WTC11 (cell line): Measurements from ENCODE around the gene RNF126. TPM values are rescaled to one million over a fixed set of nuclear protein-coding genes. Genes with fewer than 3 reads are reported as not detected.

ENCODE experiments used
- ATAC-seq: fragments of 200-7000 bp; cut with Tn5 transposase; 2 replicates; pipeline ENCODE4 v1.10.0; 2021; ENCODE audit warnings: mild to moderate bottlenecking, moderate library complexity
- CTCF ChIA-PET: fragments of 300-600 bp; sonication (Branson Sonifier 250); formaldehyde crosslinking; loops from one replicate; lab custom pipeline; 2021; ENCODE audit warnings: antibody characterized with exemption; lab: Charles Lee
- POLR2A ChIA-PET: fragments of 350-600 bp; sonication (Branson Sonifier 250); formaldehyde crosslinking; loops from one replicate; lab custom pipeline; 2021; ENCODE audit warnings: antibody characterized with exemption; lab: Charles Lee
- DNase-seq: peaks from one replicate; pipeline ENCODE4 v3.0.0; 2021; ENCODE audit warnings: low spot score
- H3K27ac Mint-ChIP-seq: 2 replicates; pipeline ENCODE4 v1.8.0; 2021; ENCODE audit warnings: mixed read lengths
- H3K27me3 Mint-ChIP-seq: 2 replicates; pipeline ENCODE4 v1.8.0; 2021; ENCODE audit warnings: low read depth, mild to moderate bottlenecking, moderate library complexity, mixed read lengths
- H3K36me3 Mint-ChIP-seq: 2 replicates; pipeline ENCODE4 v1.8.0; 2021; ENCODE audit warnings: mixed read lengths
- H3K4me1 Mint-ChIP-seq: 2 replicates; pipeline ENCODE4 v1.8.0; 2022; ENCODE audit warnings: mixed read lengths
- H3K4me3 Mint-ChIP-seq: 2 replicates; pipeline ENCODE4 v1.8.0; 2021; ENCODE audit warnings: mild to moderate bottlenecking, moderate library complexity, mixed read lengths
- H3K9me3 Mint-ChIP-seq: 2 replicates; pipeline ENCODE4 v1.8.0; 2021; ENCODE audit warnings: mixed read lengths
- ARID4B ChIP-seq: sonication (generic); formaldehyde crosslinking; IDR thresholded peaks from 2 replicates; pipeline ENCODE4 v1.8.0; 2023; ENCODE audit warnings: missing genetic modification reagents, mild to moderate bottlenecking, borderline replicate concordance
- CTCF ChIP-seq: fragments of 200-600 bp; IDR thresholded peaks from 2 replicates; pipeline ENCODE4 v1.8.0; 2022; ENCODE audit warnings: antibody characterized with exemption
- EMX1 ChIP-seq: fragments of 250-450 bp; sonication (Bioruptor Pico); IDR thresholded peaks from 2 replicates; pipeline ENCODE4 v1.8.0; 2021; ENCODE audit warnings: mild to moderate bottlenecking
- RORB ChIP-seq: fragments of 250-450 bp; sonication (Bioruptor Pico); IDR thresholded peaks from 2 replicates; pipeline ENCODE4 v1.9.0; 2021; ENCODE audit warnings: mild to moderate bottlenecking
- SMAD3 ChIP-seq: sonication (generic); formaldehyde crosslinking; IDR thresholded peaks from 2 replicates; pipeline ENCODE4 v1.8.0; 2022; ENCODE audit warnings: missing genetic modification reagents, mild to moderate bottlenecking, borderline replicate concordance
- SOX15 ChIP-seq: fragments of 250-450 bp; sonication (Bioruptor Pico); IDR thresholded peaks from 2 replicates; pipeline ENCODE4 v1.9.0; 2021; ENCODE audit warnings: mild to moderate bottlenecking
- TP53 ChIP-seq: sonication (generic); formaldehyde crosslinking; IDR thresholded peaks from 2 replicates; pipeline ENCODE4 v1.8.1; 2023; ENCODE audit warnings: mild to moderate bottlenecking, missing genetic modification reagents
- ZNF219 ChIP-seq: sonication (generic); formaldehyde crosslinking; IDR thresholded peaks from 2 replicates; pipeline ENCODE4 v1.8.0; 2023; ENCODE audit warnings: missing genetic modification reagents, mild to moderate bottlenecking, borderline replicate concordance
- ZNF232 ChIP-seq: sonication (generic); formaldehyde crosslinking; IDR thresholded peaks from 2 replicates; pipeline ENCODE4 v1.8.0; 2022; ENCODE audit warnings: mild to moderate bottlenecking, missing genetic modification reagents
- ZNF263 ChIP-seq: sonication (generic); formaldehyde crosslinking; IDR thresholded peaks from 2 replicates; pipeline ENCODE4 v1.8.1; 2022; ENCODE audit warnings: low read depth, mild to moderate bottlenecking, moderate library complexity, missing genetic modification reagents
- ZNF416 ChIP-seq: fragments of 250-450 bp; sonication (Bioruptor Pico); IDR thresholded peaks from 2 replicates; pipeline ENCODE4 v1.9.0; 2021; ENCODE audit warnings: mild to moderate bottlenecking, inconsistent platforms
- total RNA-seq: library from RNA; stranded (reverse); gene quantifications from 3 replicates; pipeline ENCODE4 v1.2.3, GENCODE V29; 2021
- TF ChIP-seq, protein P1 (sequence below): fragments of 250-450 bp; sonication (Bioruptor Pico); IDR thresholded peaks from 2 replicates; pipeline ENCODE4 v1.8.0; 2021; ENCODE audit warnings: mild to moderate bottlenecking
- TF ChIP-seq, protein P2 (sequence below): fragments of 250-450 bp; sonication (Bioruptor Pico); IDR thresholded peaks from 2 replicates; pipeline ENCODE4 v2.1.2; 2022; ENCODE audit warnings: mild to moderate bottlenecking, moderate library complexity
- TF ChIP-seq, protein P3 (sequence below): sonication (generic); formaldehyde crosslinking; IDR thresholded peaks from 2 replicates; pipeline ENCODE4 v1.8.1; 2022; ENCODE audit warnings: mild to moderate bottlenecking, moderate library complexity, missing genetic modification reagents
- TF ChIP-seq, protein P4 (sequence below): sonication (generic); formaldehyde crosslinking; IDR thresholded peaks from 2 replicates; pipeline ENCODE4 v1.8.0; 2023; ENCODE audit warnings: missing genetic modification reagents
- TF ChIP-seq, protein P5 (sequence below): sonication (generic); formaldehyde crosslinking; IDR thresholded peaks from 2 replicates; pipeline ENCODE4 v1.8.1; 2022; ENCODE audit warnings: missing genetic modification reagents, borderline replicate concordance
- TF ChIP-seq, protein P6 (sequence below): sonication (generic); formaldehyde crosslinking; IDR thresholded peaks from 2 replicates; pipeline ENCODE4 v1.8.1; 2023; ENCODE audit warnings: mild to moderate bottlenecking, missing genetic modification reagents, moderate library complexity

RNF126 gene
- total RNA-seq, 1 experiment from 2014 or later, result 84.4 TPM

DNA sequence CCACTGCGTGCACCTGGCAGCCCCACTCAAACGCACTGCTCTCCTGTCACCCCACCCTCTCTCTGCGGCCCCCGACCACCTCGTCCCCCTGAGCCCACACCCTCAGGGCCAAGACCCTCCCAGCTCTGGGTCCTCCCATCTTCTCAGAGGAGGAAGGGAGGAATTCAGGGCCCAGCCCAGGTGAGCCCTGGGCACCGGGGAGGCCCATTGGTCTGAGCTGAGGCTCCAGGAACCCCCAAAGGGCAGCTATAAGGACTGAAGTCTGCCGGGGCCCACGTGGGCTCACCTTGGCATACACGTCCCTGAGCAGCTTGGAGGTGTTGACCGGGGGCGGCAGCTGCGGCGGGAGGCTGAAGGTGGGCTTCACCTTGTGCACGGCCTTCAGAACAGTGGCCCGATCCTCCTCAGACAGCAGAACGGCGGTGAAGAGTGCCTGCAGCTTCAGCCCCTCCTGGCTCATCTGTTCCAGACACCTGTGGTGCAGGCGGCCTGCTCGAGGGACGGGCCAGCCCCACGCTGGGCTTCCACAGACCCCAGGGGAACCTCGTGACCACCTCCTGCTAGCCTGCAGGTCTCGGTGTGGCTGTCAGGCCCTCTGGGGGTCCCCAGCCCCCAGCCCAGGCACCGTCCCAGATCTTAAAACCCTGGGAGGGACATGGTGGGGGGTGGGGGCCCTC is 38.4 kb downstream of the RNF126 start:
- DNase-seq (no peak), ATAC-seq (no peak)
- no peaks in the 10 kb centered on the region for H3K9me3 Mint-ChIP-seq
- POLR2A ChIA-PET, result no interaction called here
- TF ChIP-seq, protein P1, sequence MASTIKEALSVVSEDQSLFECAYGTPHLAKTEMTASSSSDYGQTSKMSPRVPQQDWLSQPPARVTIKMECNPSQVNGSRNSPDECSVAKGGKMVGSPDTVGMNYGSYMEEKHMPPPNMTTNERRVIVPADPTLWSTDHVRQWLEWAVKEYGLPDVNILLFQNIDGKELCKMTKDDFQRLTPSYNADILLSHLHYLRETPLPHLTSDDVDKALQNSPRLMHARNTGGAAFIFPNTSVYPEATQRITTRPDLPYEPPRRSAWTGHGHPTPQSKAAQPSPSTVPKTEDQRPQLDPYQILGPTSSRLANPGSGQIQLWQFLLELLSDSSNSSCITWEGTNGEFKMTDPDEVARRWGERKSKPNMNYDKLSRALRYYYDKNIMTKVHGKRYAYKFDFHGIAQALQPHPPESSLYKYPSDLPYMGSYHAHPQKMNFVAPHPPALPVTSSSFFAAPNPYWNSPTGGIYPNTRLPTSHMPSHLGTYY, result no peak
- TF ChIP-seq CTCF (no peak), TP53 (CRISPR knock-in tag) (no peak), ZNF263 (CRISPR knock-in tag) (no peak), ZNF416 (no peak), ARID4B (CRISPR knock-in tag) (no peak), ZNF219 (CRISPR knock-in tag) (no peak), SOX15 (no peak), EMX1 (no peak), SMAD3 (CRISPR knock-in tag) (no peak), RORB (CRISPR knock-in tag) (no peak), ZNF232 (no peak)
- TF ChIP-seq, protein P2, sequence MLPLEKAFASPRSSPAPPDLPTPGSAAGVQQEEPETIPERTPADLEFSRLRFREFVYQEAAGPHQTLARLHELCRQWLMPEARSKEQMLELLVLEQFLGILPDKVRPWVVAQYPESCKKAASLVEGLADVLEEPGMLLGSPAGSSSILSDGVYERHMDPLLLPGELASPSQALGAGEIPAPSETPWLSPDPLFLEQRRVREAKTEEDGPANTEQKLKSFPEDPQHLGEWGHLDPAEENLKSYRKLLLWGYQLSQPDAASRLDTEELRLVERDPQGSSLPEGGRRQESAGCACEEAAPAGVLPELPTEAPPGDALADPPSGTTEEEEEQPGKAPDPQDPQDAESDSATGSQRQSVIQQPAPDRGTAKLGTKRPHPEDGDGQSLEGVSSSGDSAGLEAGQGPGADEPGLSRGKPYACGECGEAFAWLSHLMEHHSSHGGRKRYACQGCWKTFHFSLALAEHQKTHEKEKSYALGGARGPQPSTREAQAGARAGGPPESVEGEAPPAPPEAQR (CRISPR knock-in tag), result no peak
- TF ChIP-seq, protein P3, sequence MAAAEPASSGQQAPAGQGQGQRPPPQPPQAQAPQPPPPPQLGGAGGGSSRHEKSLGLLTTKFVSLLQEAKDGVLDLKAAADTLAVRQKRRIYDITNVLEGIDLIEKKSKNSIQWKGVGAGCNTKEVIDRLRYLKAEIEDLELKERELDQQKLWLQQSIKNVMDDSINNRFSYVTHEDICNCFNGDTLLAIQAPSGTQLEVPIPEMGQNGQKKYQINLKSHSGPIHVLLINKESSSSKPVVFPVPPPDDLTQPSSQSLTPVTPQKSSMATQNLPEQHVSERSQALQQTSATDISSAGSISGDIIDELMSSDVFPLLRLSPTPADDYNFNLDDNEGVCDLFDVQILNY (CRISPR knock-in tag), result no peak
- TF ChIP-seq, protein P4, sequence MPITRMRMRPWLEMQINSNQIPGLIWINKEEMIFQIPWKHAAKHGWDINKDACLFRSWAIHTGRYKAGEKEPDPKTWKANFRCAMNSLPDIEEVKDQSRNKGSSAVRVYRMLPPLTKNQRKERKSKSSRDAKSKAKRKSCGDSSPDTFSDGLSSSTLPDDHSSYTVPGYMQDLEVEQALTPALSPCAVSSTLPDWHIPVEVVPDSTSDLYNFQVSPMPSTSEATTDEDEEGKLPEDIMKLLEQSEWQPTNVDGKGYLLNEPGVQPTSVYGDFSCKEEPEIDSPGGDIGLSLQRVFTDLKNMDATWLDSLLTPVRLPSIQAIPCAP (CRISPR knock-in tag), result no peak
- TF ChIP-seq, protein P5, sequence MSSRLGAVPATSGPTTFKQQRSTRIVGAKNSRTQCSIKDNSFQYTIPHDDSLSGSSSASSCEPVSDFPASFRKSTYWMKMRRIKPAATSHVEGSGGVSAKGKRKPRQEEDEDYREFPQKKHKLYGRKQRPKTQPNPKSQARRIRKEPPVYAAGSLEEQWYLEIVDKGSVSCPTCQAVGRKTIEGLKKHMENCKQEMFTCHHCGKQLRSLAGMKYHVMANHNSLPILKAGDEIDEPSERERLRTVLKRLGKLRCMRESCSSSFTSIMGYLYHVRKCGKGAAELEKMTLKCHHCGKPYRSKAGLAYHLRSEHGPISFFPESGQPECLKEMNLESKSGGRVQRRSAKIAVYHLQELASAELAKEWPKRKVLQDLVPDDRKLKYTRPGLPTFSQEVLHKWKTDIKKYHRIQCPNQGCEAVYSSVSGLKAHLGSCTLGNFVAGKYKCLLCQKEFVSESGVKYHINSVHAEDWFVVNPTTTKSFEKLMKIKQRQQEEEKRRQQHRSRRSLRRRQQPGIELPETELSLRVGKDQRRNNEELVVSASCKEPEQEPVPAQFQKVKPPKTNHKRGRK, result no peak
- TF ChIP-seq, protein P6, sequence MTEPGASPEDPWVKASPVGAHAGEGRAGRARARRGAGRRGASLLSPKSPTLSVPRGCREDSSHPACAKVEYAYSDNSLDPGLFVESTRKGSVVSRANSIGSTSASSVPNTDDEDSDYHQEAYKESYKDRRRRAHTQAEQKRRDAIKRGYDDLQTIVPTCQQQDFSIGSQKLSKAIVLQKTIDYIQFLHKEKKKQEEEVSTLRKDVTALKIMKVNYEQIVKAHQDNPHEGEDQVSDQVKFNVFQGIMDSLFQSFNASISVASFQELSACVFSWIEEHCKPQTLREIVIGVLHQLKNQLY (CRISPR knock-in tag), result no peak
- no peaks in the 10 kb centered on the region for H3K27me3 Mint-ChIP-seq
- H3K27ac Mint-ChIP-seq, result no peak overlapping the region
- peaks cover 26% of the 10 kb centered on the region for H3K36me3 Mint-ChIP-seq
- H3K4me1 Mint-ChIP-seq, result no peaks in the 10 kb centered on the region; the same call in 1 of the 2 replicates
- H3K4me3 Mint-ChIP-seq, result no peak overlapping the region
- CTCF ChIA-PET, result interaction anchor here (0.6 kb wide), 1 partner anchor 403 kb away, joined by 4 read pairs; no protein-coding TSS in a partner anchor
